SH-SY5Y (cell line): ENCODE results near the gene CASKIN2.

ENCODE experiments used
- GATA2 ChIP-seq: IDR thresholded peaks from 2 replicates; pipeline ENCODE4 v1.6.1; 2011; ENCODE audit warnings: mild to moderate bottlenecking, low read depth, low read length
- GATA3 ChIP-seq: IDR thresholded peaks from 2 replicates; pipeline ENCODE4 v1.6.1; 2011; ENCODE audit warnings: low read depth, mild to moderate bottlenecking, low read length, moderate library complexity

CASKIN2 gene

GRCh38 chr17:75515496-75516254, at the start of gene CASKIN2:
CASKIN2 (minus strand) TSS chr17:75515537; CDS start chr17:75513804, 1,733 bp downstream.
- TF ChIP-seq GATA2: no peak; the same call in 1 of the 2 replicates
- TF ChIP-seq GATA3: no peak

- no peak for TF ChIP-seq GATA2
- no peak for TF ChIP-seq GATA3
Observed at GRCh38 chr17:75565066-75565465, 49.7 kb upstream of the CASKIN2 start.

- TF ChIP-seq GATA3 (no peak), GATA2 (no peak)
Observed at GRCh38 chr17:75564195-75564594, 48.9 kb upstream of the CASKIN2 start.

GRCh38 chr17:75563063-75563758, 47.9 kb upstream of the CASKIN2 start:
- TF ChIP-seq GATA2 (no peak), GATA3 (no peak)

GRCh38 chr17:75561927-75562603, 46.7 kb upstream of the CASKIN2 start:
- no peak for TF ChIP-seq GATA3
- TF ChIP-seq GATA2: no peak

GRCh38 chr17:75559958-75560533, 44.7 kb upstream of the CASKIN2 start:
- TF ChIP-seq GATA2: no peak
- TF ChIP-seq GATA3: no peak

GRCh38 chr17:75558666-75559530, 43.6 kb upstream of the CASKIN2 start:
- TF ChIP-seq GATA3 (no peak), GATA2 (no peak)

- no peak for TF ChIP-seq GATA3
- no peak for TF ChIP-seq GATA2
Observed at GRCh38 chr17:75557852-75558665, 42.7 kb upstream of the CASKIN2 start.

GRCh38 chr17:75557075-75557851, 41.9 kb upstream of the CASKIN2 start:
- TF ChIP-seq GATA2: peak; percentile 88
- TF ChIP-seq GATA3: no peak

GRCh38 chr17:75555679-75556153, 40.4 kb upstream of the CASKIN2 start:
- TF ChIP-seq GATA2: no peak

- no peak for TF ChIP-seq GATA2
- no peak for TF ChIP-seq GATA3
Observed at GRCh38 chr17:75553295-75554110, 38.2 kb upstream of the CASKIN2 start.
